Esophagus (tissue), 2 donors: ENCODE data around the gene TNFRSF6B. TPM values are rescaled to one million over a fixed set of nuclear protein-coding genes. Genes with fewer than 3 reads are reported as not detected.

Experiments
- H3K27ac ChIP-seq, 2 donors: one replicate each; pipeline ENCODE4 v1.5.1; 2013; ENCODE audit warnings: low read depth in 2 of 2, mild to moderate bottlenecking in 2 of 2, inconsistent platforms in 1 of 2, low read length in 1 of 2, moderate library complexity in 1 of 2
- H3K27me3 ChIP-seq, 2 donors: one replicate each; pipeline ENCODE4 v1.6.1; 2013; ENCODE audit warnings: low read length in 2 of 2, control low read depth in 1 of 2, mild to moderate bottlenecking in 1 of 2; ENCODE audit not compliant: insufficient read depth in 2 of 2, control insufficient read depth in 1 of 2
- H3K36me3 ChIP-seq, 2 donors: one replicate each; pipeline ENCODE4 v1.6.1; 2013; ENCODE audit warnings: low read length in 1 of 2; ENCODE audit not compliant: control insufficient read depth in 2 of 2, insufficient read depth in 2 of 2
- H3K4me1 ChIP-seq, 2 donors: one replicate each; pipeline ENCODE4 v1.6.1; 2013; ENCODE audit warnings: low read length in 1 of 2; ENCODE audit not compliant: control insufficient read depth in 2 of 2, insufficient read depth in 2 of 2
- H3K4me3 ChIP-seq, 2 donors: one replicate each; pipeline ENCODE4 v1.5.1; 2013; ENCODE audit warnings: low read length in 2 of 2, mild to moderate bottlenecking in 2 of 2, low read depth in 1 of 2, moderate library complexity in 1 of 2
- H3K9me3 ChIP-seq, 2 donors: one replicate each; pipeline ENCODE4 v1.6.1; 2013; ENCODE audit warnings: mild to moderate bottlenecking in 2 of 2, low read depth in 1 of 2, low read length in 1 of 2, moderate library complexity in 1 of 2; ENCODE audit not compliant: control insufficient read depth in 2 of 2, insufficient read depth in 1 of 2
- WGBS, 2 donors: extraction: QIAGEN DNeasy Blood & Tissue Kit; methylation state at CpG; one replicate each; pipeline ENCODE4 v1.1.7; 2013; 5-methylcytosine and 5-hydroxymethylcytosine counted together
- polyA plus RNA-seq, 2 donors: library from polyadenylated mRNA; stranded (reverse); fragments of 200-250 nt; gene quantifications; one replicate each; pipeline ENCODE4 v1.2.3, GENCODE V29; 2013
- donor health status: healthy with polysubstance abuse.
- donor health status: Bipolar disorder and iron deficiency.

The TNFRSF6B gene
- polyA plus RNA-seq, 2 donors, result 2.6 to 15.2 TPM

GRCh38 chr20:63740627-63741353, 44.3 kb downstream of the TNFRSF6B start:
- 2 to 5% methylated on average over 26 to 29 of the region's 29 CpGs for WGBS, 2 donors
- H3K9me3 ChIP-seq, result no peaks in the 10 kb centered on the region
- peaks cover 6 to 26% of the 10 kb centered on the region in 2 donors for H3K4me1 ChIP-seq
- H3K27me3 ChIP-seq, result no peaks in the 10 kb centered on the region
- peaks cover 0 to 12% of the 10 kb centered on the region in 2 donors for H3K36me3 ChIP-seq
- peak overlapping the region; percentile 63 to 74 for H3K4me3 ChIP-seq
- H3K27ac ChIP-seq, result peak overlapping the region; percentile 93 to 96

GRCh38 chr20:63741354-63741675, 44.9 kb downstream of the TNFRSF6B start:
- WGBS, 2 donors, result 23 to 31% methylated on average over 6 of the region's 6 CpGs
- Histone ChIP-seq H3K27me3 (no peaks in the 10 kb centered on the region), H3K4me1 (peaks cover 6 to 22% of the 10 kb centered on the region in 2 donors), H3K27ac (peak overlapping the region; percentile 93 to 96), H3K4me3 (peak overlapping the region in 1 of 2 donors; percentile 63), H3K36me3 (peaks cover 0 to 11% of the 10 kb centered on the region in 2 donors), H3K9me3 (no peaks in the 10 kb centered on the region)

DNA sequence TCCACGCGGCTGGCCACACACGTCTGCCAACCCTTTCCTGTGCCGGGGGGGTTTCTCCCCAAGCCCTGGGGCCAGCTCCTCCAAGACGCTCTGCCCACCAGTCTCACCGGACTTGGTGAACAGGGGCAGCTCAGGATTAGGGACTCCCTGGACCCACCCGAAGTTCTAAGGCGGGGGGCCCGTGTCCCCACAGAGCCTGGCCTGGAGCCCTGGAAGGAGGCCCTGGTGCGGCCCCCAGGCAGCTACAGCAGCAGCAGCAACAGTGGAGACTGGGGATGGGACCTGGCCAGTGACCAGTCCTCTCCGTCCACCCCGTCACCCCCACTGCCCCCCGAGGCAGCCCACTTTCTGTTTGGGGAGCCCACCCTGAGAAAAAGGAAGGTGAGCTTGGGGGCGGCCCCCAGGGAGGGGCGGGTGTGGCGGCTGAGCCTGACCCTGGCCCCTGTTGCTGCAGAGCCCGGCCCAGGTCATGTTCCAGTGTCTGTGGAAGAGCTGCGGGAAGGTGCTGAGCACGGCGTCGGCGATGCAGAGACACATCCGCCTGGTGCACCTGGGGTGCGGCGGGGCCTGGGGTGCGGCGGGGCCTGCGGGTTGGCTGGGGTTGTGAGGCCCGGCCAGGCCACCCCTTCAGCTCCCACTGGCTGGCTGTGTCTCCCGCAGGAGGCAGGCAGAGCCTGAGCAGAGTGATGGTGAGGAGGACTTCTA, 45.4 kb downstream of the TNFRSF6B start:
- peaks cover 6 to 17% of the 10 kb centered on the region in 2 donors for H3K4me1 ChIP-seq
- peaks cover 0 to 11% of the 10 kb centered on the region in 2 donors for H3K36me3 ChIP-seq
- WGBS, 2 donors, result 70 to 73% methylated on average over 30 of the region's 30 CpGs
- H3K9me3 ChIP-seq, result no peaks in the 10 kb centered on the region
- no peaks in the 10 kb centered on the region for H3K27me3 ChIP-seq
- H3K4me3 ChIP-seq, result no peak overlapping the region
- H3K27ac ChIP-seq, result peak overlapping the region in 1 of 2 donors; percentile 93

DNA sequence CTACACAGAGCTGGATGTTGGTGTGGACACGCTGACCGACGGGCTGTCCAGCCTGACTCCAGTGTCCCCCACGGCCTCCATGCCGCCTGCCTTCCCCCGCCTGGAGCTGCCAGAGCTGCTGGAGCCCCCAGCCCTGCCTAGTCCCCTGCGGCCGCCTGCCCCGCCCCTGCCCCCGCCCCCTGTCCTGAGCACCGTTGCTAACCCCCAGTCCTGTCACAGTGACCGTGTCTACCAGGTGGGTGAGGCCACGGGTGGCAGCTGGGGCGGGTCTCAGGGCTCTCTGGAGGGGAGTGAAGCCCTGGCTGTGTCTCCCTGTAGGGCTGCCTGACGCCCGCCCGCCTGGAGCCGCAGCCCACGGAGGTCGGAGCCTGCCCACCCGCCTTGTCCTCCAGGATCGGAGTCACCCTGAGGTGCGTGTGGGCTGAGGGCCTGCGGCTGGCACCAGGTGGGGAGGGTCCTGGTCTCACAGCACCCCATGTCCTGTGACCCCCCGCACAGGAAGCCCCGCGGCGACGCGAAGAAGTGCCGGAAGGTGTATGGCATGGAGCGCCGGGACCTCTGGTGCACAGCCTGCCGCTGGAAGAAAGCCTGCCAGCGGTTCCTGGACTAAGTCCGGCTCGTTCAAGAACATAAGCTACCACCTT, 46.1 kb downstream of the TNFRSF6B start:
- Histone ChIP-seq H3K4me1 (peaks cover 6 to 10% of the 10 kb centered on the region in 2 donors), H3K4me3 (no peak overlapping the region), H3K27ac (no peak overlapping the region), H3K9me3 (no peaks in the 10 kb centered on the region), H3K36me3 (peaks cover 0 to 11% of the 10 kb centered on the region in 2 donors), H3K27me3 (no peaks in the 10 kb centered on the region)
- 82 to 85% methylated on average over 35 to 37 of the region's 37 CpGs for WGBS, 2 donors

DNA sequence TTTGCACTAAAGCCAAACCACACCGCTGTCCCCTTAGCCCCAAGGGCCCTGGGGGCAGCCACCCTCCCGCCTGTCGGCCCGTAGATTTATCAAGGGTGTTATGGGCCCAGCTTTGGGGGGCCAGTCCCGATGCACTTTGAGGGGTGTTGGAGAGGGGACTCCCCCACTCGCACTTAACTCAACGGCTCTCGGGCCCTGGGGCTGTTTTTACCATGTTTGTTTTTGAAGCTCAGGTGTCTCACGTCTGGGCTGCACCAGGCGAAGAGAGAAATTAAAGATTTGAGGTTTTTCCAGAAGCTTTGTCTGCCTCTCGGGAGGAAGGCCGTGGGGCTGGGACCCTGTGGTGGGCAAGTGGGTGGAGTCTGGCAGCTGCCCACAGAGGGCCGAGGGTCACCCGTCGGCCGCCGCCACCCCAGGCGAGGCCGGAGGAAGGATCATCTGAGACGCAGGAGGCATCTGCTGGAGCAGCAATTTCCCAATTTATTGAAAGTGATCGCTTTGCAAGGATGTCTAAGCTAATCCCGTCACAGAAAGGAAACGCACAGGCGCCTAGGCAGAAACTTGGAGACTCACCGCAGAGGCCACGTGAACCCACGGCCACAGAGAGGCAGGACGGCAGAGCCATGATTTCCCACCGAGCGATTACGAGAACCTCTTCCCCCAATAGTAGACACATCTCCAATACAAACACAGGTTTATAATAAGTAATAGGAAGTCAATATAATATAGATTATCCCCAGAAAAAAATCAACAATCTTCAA, 46.9 kb downstream of the TNFRSF6B start:
- Histone ChIP-seq H3K27me3 (no peaks in the 10 kb centered on the region), H3K27ac (no peak overlapping the region), H3K4me1 (peaks cover 2 to 4% of the 10 kb centered on the region in 2 donors), H3K9me3 (no peaks in the 10 kb centered on the region), H3K36me3 (peaks cover 0 to 11% of the 10 kb centered on the region in 2 donors), H3K4me3 (no peak overlapping the region)
- WGBS, 2 donors, result 83 to 87% methylated on average over 31 of the region's 31 CpGs

- Histone ChIP-seq H3K27me3 (no peaks in the 10 kb centered on the region), H3K4me1 (peaks cover 0 to under 1% of the 10 kb centered on the region in 2 donors), H3K27ac (no peak overlapping the region), H3K9me3 (no peaks in the 10 kb centered on the region), H3K36me3 (peaks cover 0 to 11% of the 10 kb centered on the region in 2 donors), H3K4me3 (no peak overlapping the region)
- WGBS, 2 donors, result 62 to 63% methylated on average over 4 of the region's 4 CpGs
These were observed 47.7 kb downstream of the TNFRSF6B start for GRCh38 chr20:63744158-63744557.

GRCh38 chr20:63744574-63745423, 48.3 kb downstream of the TNFRSF6B start:
- H3K4me1 ChIP-seq, result no peaks in the 10 kb centered on the region
- H3K36me3 ChIP-seq, result peaks cover 0 to 11% of the 10 kb centered on the region in 2 donors
- no peaks in the 10 kb centered on the region for H3K27me3 ChIP-seq
- no peak overlapping the region for H3K27ac ChIP-seq
- H3K9me3 ChIP-seq, result no peaks in the 10 kb centered on the region
- WGBS, 2 donors, result 68 to 70% methylated on average over 24 to 25 of the region's 25 CpGs
- H3K4me3 ChIP-seq, result no peak overlapping the region

DNA sequence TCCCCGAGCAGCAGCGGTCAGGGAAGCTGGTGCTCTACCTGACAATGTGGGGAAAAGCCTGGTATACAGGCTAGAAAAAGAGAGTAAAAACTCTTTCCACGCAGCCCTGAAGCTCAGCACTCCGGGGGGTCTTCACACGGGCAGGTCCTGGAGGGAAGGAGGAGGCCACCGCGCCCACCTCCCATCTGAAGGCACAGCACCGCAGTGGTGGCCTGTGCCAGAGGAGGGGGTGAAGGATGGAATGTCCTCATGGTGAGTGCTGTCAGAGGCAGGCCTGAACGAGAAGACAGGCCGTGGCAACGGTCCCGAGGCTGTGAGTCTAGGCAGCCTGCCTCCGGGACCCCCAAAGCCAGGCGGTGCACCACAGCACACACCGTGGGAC, 49.0 kb downstream of the TNFRSF6B start:
- H3K36me3 ChIP-seq, result peaks cover 0 to 11% of the 10 kb centered on the region in 2 donors
- H3K4me1 ChIP-seq, result no peaks in the 10 kb centered on the region
- H3K27ac ChIP-seq, result no peak overlapping the region
- H3K9me3 ChIP-seq, result no peaks in the 10 kb centered on the region
- no peak overlapping the region for H3K4me3 ChIP-seq
- no peaks in the 10 kb centered on the region for H3K27me3 ChIP-seq
- WGBS, 2 donors, result 54 to 78% methylated on average over 15 of the region's 15 CpGs
